ENCODE measurements around the gene ABHD2.
"Not testable (repeated sequence)": the region's sequence is repeated elsewhere in the genome, so short reads cannot be mapped to it uniquely, and the experiment has no call there.

Gene ABHD2

DNA sequence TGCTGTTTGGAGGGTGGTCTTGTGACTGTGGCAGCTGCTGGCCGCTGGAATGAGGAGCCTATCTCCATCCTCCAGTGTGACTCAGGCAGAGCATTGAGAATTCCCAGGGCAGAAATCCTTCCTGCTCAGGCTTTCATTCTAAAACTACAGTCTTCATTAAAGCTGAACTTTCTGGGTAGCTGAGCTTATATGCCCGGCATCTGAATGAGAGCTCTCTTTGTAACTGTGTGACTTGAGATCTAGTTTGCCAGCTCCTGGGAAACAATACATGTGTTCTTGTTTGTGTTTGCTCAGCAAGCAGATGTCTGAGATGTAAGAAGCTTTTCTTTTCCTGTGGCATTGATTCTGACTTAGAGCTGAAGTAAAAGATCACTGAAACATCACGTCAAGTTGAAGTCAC, 110.7 kb downstream of the ABHD2 start:
- DNase-seq = no peak

DNA sequence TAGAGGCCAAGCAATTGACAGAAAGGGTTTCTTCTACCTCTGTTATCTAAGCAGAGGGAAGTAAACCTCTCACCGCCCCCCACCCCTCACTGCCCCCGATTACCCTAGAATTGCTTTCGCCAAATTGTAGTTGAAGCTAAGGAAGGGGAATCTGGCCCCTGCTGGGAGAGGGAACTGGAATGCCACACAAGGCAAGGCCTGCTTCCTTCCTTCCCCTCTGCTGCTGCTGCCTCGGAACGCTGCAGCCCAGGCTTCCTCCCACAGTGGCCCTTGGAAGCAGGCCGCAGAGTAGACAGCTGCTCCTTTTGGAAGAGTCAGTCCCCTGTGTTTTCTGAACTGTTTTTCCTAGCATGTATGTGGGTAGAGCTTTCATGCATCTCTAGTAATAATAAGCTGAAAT, 111.5 kb downstream of the ABHD2 start:
- DNase-seq = no peak

DNA sequence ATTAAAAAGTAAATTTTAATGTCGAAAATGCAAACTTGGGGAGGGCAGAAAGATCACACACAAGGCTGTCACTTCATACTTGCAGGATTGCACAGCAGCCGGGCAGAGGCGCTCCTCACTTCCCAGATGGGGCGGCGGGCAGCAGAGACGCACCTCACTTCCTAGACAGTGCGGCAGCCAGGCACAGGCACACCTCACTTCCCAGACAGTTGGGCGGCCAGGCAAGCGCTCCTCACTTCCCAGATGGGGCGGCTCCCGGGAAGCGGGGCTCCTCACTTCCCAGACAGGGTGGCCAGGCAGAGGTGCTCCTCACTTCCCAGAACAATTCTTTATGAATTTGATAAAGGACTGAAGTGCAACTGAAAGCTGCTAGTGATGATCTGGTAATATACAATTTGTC, 111.9 kb downstream of the ABHD2 start:
- no peak for DNase-seq

DNA sequence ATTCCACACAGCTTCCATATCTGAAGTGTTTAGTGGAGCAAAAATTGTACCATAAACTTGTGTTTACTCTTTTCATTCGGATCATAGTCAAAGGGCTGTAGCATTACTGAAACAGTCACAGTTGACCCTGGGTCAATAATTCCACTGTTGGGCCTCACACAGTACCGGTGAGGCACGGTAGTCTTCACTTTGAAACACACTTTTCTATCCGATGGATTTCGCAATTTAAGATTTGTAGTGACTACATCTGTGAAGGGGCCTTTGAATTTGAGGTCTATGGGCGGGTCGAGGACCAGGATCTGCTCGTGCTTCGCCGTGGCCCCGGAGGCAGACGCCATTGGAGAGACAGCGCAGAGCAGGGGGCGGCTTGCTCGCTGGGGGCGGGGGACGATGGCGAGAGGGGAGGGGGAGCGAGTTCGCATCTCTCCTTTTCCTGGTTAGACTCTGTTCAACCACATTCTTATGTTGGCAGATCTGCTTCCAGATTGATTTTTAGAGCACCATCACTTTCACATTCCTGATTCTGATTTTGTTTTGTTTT, 113.3 kb downstream of the ABHD2 start:
- no peak for DNase-seq

DNA sequence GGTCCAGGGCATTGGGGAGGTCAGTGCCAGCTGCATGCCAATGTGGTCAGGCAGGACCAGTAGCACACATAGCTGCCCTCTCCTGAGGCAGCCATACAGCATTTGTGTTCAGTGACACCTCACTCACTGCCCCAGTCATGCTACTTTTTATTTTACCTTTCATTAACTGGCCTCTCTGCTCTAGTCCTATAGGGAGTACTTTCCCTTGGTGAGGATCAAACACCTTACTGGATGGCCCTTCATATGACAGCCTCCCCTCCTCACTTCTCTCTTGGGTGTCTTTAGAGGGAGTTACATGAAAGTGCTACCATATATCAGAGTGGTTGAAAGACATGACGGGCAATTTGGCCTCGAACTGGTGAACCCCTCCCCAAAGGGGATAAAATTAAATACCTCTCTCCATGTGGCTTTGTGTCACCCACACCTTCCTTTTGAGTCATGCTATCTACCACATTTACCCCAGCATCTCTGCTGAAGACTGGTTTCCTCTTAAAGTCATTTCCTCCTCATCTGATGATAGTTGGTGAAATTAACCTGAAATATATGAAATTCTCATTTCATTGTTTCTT, 115.5 kb downstream of the ABHD2 start:
- no peak for DNase-seq

DNA sequence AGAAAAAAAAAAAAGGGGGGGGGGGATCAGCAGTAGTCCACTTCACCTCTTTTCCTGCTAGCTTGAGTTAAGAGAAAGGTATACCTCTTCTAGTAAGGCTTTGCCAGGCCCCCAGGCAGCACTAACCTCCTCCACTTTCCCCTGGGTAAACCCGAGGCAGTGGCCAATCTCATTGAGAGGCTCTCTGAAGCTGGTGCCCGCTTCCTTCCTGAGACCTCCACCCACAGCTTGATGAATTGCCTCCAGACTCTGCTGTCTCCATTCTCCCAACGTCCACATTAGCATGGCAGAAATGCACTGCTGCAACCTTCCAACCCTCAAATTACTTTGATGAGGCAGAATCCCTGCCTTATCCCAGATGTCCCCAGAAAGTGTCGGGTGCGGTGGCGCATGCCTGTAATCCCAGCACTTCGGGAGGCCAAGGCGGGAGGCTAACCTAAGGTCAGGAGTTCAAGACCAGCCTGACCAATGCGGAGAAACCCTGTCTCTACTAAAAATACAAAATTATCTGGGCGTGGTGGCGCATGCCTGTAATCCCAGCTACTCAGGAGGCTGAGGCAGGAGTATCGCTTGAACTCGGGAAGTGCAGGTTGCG, 117.8 kb downstream of the ABHD2 start:
- DNase-seq = no peak

DNA sequence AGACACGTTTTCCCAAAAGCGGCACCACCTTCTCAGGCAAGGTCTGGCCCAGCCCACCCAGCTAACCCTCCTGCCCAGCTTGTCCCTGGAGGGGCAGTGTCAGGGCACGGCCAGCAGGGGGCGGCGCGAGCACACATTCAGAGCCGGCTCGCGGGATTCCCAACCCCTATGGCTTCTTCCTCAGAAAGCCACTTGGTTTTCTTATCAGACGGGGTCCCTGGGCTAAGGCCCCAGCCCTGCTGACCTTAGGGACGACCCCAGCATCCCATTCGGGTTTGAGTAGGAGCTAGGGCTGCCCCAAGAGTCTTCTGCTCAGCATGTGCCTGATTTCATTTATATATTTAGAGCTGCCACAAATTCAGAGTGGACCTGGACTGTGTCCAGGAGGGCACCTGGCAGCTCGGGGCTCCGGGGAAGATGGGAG, 118.7 kb downstream of the ABHD2 start:
- DNase-seq = no peak

DNA sequence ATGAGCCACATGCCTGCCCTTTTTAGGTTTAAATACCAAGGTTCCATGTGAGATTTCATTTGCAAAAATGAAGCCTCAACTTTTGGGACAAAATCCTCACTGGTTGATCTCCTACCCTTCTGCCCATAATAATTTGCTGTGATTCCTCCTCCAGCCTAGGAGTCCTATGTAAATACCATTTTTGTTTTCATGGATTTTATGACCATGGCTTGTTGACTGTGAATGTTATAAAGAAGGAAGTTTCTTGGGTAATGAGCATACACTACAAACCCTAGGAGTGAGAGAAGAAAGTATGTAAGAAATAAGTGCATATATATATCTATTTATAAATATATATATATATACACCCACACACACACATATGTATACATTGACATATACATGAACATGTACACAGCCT, 120.0 kb downstream of the ABHD2 start:
- no peak for DNase-seq

DNA sequence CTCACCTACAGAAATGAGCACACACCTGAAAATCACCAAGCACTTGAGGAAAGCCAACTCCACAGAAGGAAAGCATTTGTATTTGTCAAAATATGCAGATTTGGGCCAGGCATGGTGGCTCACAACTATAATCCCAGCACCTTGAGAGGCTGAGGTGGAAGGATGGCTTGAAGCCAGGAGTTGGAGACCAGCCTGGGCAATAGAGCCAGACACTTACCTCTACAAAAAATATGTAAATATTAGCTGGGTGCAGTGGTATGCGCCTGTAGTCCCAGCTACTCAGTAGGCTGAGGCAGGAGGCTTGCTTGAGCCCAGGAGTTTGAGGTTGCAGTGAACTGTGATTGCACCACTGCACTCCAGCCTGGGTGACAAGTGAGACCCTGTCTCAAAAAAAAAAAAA, 120.8 kb downstream of the ABHD2 start:
- DNase-seq = no peak

DNA sequence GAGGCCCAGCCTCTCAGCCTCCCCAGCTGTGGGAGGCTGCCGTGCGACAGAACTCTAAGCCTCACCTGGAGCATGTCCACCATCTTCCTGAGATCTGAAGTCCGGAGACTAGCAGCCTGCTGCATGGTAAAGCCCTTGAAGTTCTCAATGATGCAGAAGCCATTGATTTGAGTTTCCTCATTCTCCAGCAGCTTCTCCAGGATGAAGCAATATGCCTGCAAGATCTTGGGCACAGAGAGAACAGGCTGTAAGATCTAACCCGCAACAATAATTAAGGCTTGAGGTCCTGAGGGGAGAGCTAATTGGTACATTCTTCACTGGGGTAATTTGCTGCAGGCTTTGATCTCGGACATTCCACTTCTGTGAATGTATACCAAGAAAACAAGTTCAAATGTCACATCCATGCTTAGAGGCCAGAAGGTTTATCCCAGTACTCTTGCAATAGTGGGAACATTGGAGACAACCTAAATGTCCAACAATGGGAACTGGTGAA, 123.5 kb downstream of the ABHD2 start:
- DNase-seq = no peak

DNA sequence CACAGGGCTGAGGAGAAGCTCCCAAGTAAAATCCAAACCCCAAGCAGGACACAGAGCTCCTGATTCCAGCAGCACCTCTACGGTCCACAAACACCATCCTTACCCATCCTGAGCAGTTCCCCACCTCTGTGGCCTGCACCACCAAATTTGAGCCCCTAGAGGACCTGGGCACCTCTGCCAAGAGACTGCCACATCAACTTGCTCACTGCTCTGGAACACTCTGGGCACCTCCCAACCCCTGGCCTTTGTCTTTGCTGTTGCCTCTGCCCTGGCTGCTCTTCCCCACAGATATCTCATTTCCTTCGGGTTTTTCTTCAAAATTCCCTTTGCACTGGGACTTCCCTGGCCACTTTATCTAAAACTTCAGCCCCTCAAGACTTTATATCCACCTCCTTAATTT, 127.4 kb downstream of the ABHD2 start:
- DNase-seq = no peak

DNA sequence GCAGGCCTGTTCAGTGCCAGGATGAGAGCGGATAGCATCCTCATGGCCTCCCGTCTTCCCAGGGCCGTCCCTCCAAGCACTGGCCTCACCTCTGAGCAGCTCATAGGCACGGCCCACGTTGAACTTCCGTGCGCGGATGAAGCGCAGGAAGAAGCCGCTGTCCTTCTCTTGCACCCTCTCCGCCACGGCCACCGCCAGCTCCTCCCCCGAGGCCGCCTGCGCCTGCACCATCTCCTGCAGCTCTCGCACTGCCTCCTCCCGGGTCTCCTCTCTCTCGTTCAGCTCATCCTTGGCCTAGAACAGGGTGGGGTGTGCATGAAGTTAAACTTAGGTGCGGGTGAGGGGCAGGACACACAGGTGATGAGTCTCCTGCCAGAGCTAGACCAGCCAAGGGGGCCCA, 128.8 kb downstream of the ABHD2 start:
- no peak for DNase-seq

DNA sequence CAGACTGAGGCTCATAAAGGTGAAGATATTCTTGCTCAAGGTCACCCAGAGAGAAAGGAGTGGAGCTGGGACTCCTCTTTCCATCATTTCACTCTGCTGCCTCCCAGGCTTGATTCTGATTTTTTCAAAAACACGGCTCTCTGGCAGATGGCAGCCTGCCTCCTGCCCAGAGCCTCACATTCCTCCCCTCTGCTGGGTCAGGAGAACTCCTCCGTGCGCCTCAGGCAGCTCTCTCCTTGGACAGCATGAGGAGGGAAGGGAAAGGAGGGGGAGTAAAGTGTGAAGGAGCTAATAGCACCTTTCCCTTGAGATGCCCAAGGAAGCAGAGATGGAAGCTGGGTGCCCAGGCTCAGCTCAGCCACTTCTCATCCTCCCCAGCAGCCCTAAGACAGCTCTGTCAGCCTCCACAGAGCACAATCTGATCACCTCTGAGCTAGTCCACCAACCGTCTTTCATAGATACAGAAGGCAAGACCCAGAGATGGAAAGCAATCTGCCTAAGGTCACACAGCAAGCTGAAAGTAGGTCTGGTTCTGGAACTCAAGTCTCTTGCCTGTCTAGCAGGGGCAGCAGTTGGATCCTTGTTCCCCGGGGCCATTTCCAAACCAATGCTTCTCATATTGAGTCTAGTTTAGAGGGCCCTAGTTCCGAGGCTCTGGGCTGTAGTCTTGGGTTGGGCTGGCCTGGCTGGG, 129.6 kb downstream of the ABHD2 start:
- no peak for DNase-seq

DNA sequence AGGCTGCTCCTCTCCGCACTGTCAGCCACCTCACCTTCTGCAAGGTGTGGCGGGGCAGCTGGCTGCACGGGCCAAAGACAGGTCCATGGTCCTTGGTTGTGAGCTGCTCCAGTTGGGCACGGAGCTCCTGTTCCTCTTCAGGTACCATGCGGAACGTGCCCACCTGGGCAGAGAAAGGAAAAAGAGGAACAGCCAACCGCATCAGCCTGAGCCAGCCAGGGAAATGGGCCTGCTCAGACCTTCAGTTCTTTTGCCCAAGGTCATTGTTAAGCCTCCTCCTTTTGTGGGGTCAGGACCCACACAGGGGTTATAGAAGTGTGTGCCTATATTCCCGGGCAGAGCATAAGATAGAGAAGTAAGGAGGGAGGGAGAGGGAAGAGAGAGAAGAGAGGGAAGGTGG, 130.3 kb downstream of the ABHD2 start:
- DNase-seq = no peak

DNA sequence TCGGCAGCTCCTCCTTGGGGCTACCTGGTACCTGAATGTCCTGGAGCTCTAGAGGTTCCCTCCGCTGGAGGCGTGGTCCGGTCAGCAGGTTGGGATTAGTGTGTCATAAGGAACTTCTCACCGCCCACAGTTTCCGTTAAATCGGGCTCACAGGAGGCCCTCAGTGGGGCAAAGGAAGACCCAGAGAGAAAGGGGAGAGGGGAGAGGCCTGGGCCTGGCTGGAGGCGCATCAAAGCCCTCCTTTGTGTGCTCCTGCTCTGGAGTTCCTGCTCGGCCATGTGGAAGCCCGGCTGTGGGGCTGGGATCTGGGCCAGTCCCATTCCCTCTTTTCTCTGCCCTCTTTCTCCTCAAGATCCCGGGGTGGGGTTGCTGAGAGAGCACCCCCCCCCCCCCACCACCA, 133.3 kb downstream of the ABHD2 start, which contains the start of gene RLBP1:
RLBP1 (minus strand) TSS at position 37 of the 400 bp plus-strand sequence. CDS start 2,604 bp downstream, outside the sequence.
- DNase-seq = no peak

DNA sequence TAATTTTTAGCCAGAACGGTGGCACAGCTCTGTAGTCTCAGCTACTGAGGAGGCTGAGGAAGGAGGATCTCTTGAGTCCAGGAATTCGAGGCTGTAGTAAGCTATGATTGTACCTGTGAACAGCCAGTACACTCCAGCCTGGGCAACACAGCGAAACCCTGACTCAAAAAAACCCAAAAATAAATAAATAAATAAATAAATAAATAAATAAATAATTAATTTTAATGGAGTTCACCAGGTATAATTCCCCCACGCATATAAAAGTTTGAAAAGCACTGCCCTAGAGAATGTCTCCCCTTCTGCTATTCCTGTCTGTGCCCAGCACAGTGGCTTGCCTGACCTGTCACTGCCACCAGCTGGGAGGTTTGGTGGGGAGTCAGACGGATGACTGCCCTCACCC, 137.3 kb downstream of the ABHD2 start:
- DNase-seq = no peak

DNA sequence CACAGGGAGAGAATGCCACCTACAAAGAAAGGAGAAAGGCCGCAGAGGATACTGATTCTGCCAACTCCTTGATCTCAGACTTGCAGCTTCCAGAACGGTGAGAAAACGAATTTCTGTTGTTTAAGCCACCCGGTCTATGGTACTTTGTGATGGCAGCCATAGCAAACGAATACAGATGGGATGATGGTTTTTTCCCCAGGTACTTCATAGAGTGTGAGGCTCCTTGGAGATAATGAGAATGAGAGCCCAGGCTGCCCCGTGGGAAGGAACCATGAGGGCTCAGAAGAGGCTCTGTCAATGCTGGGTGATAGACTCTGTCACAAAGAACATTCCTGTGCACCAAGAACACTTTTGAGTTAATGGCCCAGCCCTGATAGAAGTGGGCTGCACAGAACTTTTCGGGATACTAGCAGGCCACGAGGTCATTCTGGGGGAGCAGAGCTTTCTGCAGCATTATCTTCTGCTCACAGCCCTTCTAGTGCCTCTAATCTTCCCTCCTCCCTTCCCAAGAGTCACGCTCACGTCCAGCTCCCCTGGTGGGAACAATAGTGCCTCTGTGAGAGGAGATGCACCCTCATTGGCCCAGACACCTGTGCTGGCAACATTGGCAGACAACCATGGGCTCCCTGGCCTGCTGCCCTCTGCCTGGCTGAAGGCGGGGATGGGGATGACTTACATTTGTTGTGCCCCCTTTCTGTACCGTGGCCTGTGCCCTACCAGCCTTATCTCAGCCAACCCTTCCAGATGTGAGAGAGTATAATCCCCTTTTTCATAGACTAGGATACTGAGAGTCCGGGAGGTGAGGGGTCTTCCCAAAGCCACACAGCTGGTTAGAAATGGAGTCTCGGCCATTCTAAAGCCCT, 138.3 kb downstream of the ABHD2 start:
- no peak for DNase-seq

DNA sequence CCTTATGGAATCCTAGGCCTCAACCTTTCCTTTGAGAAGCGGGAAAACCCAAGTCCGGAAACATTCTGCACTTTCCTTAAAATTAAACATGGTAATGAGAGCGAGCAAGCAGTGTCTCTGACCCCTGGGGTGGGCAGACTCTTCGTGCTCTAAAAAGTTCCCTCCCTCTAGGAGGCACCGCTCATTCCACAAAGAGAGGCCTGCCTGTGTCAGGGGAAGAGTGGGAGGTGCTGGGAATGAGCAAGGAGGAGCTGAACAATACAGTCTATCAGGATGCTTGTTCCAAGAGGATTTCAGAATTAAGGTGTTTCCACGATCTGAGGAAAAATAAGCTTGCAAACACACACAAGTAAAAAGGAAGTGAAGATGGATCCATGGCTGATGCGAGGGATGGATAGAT, 139.2 kb downstream of the ABHD2 start:
- no peak for DNase-seq

DNA sequence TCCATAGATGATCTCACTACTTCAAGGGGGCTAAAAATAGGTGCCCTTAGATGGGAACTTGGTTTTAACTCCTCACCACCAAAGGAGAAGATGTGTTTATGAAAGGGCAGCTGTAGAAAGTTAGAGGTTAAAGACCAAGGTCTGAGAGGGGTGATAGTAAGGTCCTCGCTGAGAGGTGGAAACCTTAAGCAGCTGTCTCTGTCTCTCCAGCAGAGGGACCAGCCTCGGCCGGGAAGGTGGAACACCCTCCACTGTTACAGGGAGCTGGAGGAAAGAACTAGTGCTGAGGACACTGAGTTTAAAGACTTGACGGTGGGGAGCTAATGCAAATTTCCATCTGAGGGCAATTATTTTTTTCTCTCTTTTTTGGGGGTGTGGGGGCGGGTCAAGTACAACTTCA, 142.0 kb downstream of the ABHD2 start:
- no peak for DNase-seq

DNA sequence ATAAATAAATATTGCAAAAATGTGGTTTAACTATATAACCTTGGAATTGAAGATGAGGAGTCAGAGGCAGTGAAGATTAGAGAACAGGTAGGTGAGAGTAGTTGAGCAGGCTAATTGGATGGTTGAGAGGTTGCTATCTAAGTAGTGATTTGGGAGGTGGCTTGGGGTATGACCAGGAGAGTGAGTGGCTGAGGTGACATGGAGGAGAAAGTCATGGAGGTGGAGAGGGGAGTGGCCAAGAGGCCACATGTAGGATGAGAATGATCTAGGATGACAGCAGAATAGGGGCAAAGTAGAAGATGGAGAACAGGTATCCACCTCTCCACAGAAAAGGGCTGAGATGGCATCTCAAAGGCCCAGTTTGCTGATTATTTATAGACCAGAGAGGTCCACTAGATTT, 143.6 kb downstream of the ABHD2 start:
- no peak for DNase-seq

DNA sequence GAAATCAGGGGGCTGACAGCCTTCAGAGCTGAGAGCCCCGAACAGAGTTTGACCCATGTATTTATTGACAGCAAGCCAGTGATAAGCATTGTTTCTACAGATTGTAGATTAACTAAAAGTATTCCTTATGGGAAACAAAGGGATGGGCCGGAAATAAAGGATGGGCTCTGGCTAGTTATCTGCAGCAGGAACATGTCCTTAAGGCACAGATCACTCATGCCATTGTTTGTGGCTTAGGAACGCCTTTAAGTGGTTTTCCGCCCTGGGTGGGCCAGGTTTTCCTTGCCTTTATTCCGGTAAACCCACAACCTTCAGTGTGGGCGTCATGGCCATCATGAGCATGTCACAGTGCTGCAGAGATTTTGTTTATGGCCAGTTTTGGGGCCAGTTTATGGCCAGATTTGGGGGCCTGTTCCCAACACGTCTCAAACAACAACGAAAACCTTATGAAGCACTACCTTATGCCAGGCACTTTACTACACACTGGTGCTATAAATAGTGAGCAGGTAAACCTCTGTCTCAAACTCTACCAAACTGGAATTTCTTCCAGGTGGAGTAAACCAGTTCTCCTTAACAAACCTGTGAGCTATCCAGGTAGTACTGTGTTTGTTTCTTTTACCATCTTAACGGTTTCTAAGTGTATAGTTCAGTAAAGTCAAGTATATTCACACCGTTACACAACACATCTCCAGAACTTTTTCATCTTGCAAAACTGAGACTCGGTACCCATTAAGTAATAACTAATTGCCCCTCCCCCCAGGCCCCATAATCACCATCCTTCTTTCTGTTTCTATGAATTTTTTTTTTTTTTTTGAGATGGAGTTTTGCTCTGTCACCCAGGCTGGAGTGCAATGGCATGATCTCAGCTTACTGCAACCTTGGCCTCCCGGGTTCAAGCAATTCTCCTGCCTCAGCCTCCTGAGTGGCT, 151.9 kb downstream of the ABHD2 start:
- DNase-seq = not testable (repeated sequence)

All from NCI-H1436 treated with DMSO at 0.1 percent for 48 hours (cell line).